GM12878 (cell line): Measurements from ENCODE around the gene MBD2. TPM values are rescaled to one million over a fixed set of nuclear protein-coding genes. Genes with fewer than 3 reads are reported as not detected.

ENCODE experiments used
- ATAC-seq: fragments of 200-7000 bp; cut with Tn5 transposase; 3 replicates; pipeline ENCODE4 v1.9.1; 2020; ENCODE audit warnings: mild to moderate bottlenecking, moderate library complexity
- BruUV-seq: library from RNA; stranded (reverse); fragments of 400-500 nt; replicated peaks from 2 replicates; lab custom pipeline; 2021; lab: Mats Ljungman, UMichigan
- CTCF ChIA-PET: fragments of 300-600 bp; sonication (Branson Sonifier 250); formaldehyde crosslinking; extraction: SDS; loops from one replicate; lab custom pipeline; 2021; ENCODE audit warnings: inconsistent platforms; lab: Yijun Ruan, JAX
- POLR2A ChIA-PET: fragments of 350-600 bp; formaldehyde crosslinking; extraction: SDS; loops from one replicate; lab custom pipeline; 2021; ENCODE audit warnings: inconsistent platforms; lab: Charles Lee
- RAD21 ChIA-PET: fragments of 300-600 bp; sonication (Branson Sonifier 250); formaldehyde crosslinking; loops from one replicate; lab custom pipeline; 2023; ENCODE audit warnings: antibody characterized with exemption; ENCODE audit not compliant: unreplicated experiment; lab: Charles Lee
- SMC1A ChIA-PET: fragments of 300-600 bp; sonication (Branson Sonifier 250); formaldehyde crosslinking; loops from one replicate; lab custom pipeline; 2023; ENCODE audit not compliant: unreplicated experiment, uncharacterized antibody; lab: Charles Lee
- DNase-seq: peaks from one replicate; pipeline ENCODE4 v3.0.0-alpha.2; 2011; ENCODE audit warnings: low read depth, low spot score
- FAIRE-seq: peaks from 3 replicates; lab custom pipeline; 2011; peaks lifted over from hg19 to GRCh38; lab: Jason Lieb, UNC
- H2AFZ ChIP-seq: 2 replicates; pipeline ENCODE4 v1.6.0; 2011; ENCODE audit warnings: low read depth, low read length, control low read depth; ENCODE audit not compliant: control insufficient read depth
- H3K27ac ChIP-seq: 2 replicates; pipeline ENCODE4 v1.5.1; 2011; ENCODE audit warnings: control low read depth; ENCODE audit not compliant: control insufficient read depth, insufficient read depth
- H3K27me3 ChIP-seq, 2 experiments: replicated peaks in 1 of 2; 2 replicates each; pipeline versions ENCODE4 v1.6.0 to v1.6.1; 2011; ENCODE audit warnings: low read length in 1 of 2; ENCODE audit not compliant: control insufficient read depth in 2 of 2, insufficient read depth in 2 of 2
- H3K36me3 ChIP-seq, 2 experiments: 2 replicates each; pipeline ENCODE4 v1.5.1; 2011; ENCODE audit warnings: low read length in 1 of 2; ENCODE audit not compliant: control insufficient read depth in 2 of 2, insufficient read depth in 2 of 2
- H3K4me1 ChIP-seq: 2 replicates; pipeline ENCODE4 v1.6.1; 2011; ENCODE audit warnings: mild to moderate bottlenecking, low read length, moderate library complexity, mixed read lengths; ENCODE audit not compliant: control insufficient read depth, insufficient read depth
- H3K4me2 ChIP-seq: 2 replicates; pipeline ENCODE4 v1.6.0; 2011; ENCODE audit warnings: control low read depth; ENCODE audit not compliant: control insufficient read depth, insufficient read depth
- H3K4me3 ChIP-seq: fragments of 200-600 bp; sonication (generic); 2 replicates; pipeline ENCODE4 v1.5.1; 2016
- H3K79me2 ChIP-seq: 2 replicates; pipeline ENCODE4 v1.6.0; 2011; ENCODE audit warnings: low read length; ENCODE audit not compliant: control insufficient read depth, insufficient read depth
- H3K9ac ChIP-seq: 2 replicates; pipeline ENCODE4 v1.8.0; 2011; ENCODE audit warnings: low read length, control low read depth, mixed read lengths; ENCODE audit not compliant: control insufficient read depth, insufficient read depth
- H3K9me3 ChIP-seq: replicated peaks from 3 replicates; pipeline ENCODE4 v1.5.1; 2011; ENCODE audit warnings: mild to moderate bottlenecking, low read length; ENCODE audit not compliant: control insufficient read depth, insufficient read depth
- H4K20me1 ChIP-seq: 2 replicates; pipeline ENCODE4 v1.6.0; 2011; ENCODE audit not compliant: control insufficient read depth, insufficient read depth
- FOXM1 ChIP-seq: IDR thresholded peaks from 2 replicates; pipeline ENCODE4 v1.6.1; 2012; ENCODE audit warnings: low read depth, mild to moderate bottlenecking, inconsistent platforms, low read length, moderate library complexity
- HCFC1 ChIP-seq: fragments of 150-350 bp; IDR thresholded peaks from 2 replicates; pipeline ENCODE4 v1.6.1; 2014; ENCODE audit warnings: low read length
- HDAC6 ChIP-seq: fragments of 200-600 bp; sonication (generic); IDR thresholded peaks from one replicate; pipeline ENCODE4 v1.8.0; 2017; ENCODE audit warnings: antibody characterized with exemption; ENCODE audit not compliant: unreplicated experiment
- KLF5 ChIP-seq: fragments of 450-650 bp; IDR thresholded peaks from 2 replicates; pipeline ENCODE4 v1.6.1; 2014; ENCODE audit warnings: mild to moderate bottlenecking; ENCODE audit not compliant: partially characterized antibody
- NFIC ChIP-seq: IDR thresholded peaks from 2 replicates; pipeline ENCODE4 v1.6.1; 2012; ENCODE audit warnings: low read depth, mild to moderate bottlenecking, inconsistent platforms, low read length, moderate library complexity
- RBBP5 ChIP-seq: fragments of 200-600 bp; sonication (generic); conservative IDR thresholded peaks from 2 replicates; pipeline ENCODE4 v1.6.1; 2016
- RUNX3 ChIP-seq: IDR thresholded peaks from 2 replicates; pipeline ENCODE4 v1.6.1; 2012; ENCODE audit warnings: low read length, inconsistent platforms
- SRF ChIP-seq, 2 experiments: IDR thresholded peaks; 2 replicates each; pipeline ENCODE4 v1.6.1; 2011; ENCODE audit warnings: low read depth in 2 of 2, low read length in 2 of 2, mild to moderate bottlenecking in 1 of 2, moderate library complexity in 1 of 2
- WGBS: methylation state at CpG from one replicate; pipeline ENCODE4 v1.1.6; 2016; ENCODE audit warnings: low lambda C conversion rate; ENCODE audit not compliant: insufficient replicate concordance, insufficient coverage; ENCODE audit errors: missing lambda C conversion rate; 5-methylcytosine and 5-hydroxymethylcytosine counted together
- in situ Hi-C: fragments of 300-500 bp; cut with MboI; formaldehyde crosslinking; loops from 9 replicates; pipeline ENCODE4 v1.14.3; 2018; ENCODE audit warnings: mixed read lengths
- intact Hi-C: fragments of 100-400 bp; cut with micrococcal nuclease; formaldehyde crosslinking; loops from one replicate; pipeline ENCODE4 v1.14.2; 2022; ENCODE audit not compliant: unreplicated experiment
- polyA plus RNA-seq, 11 experiments: library from polyadenylated mRNA; depleted of rRNA in 4 of 11; unstranded in 6 of 11; stranded (reverse) in 5 of 11; fragments of >200 nt; fragmentation: Nextera tagmentation in 4 of 11; fragmentation: Illumina TruSeq in 1 of 11; extraction: Ambion mirVana in 4 of 11; extraction: Trizol in 1 of 11; gene quantifications; 1 replicate in 1 of 11; 2 replicates in 10 of 11; pipeline versions ENCODE4 v1.2.1 to v1.2.3, GENCODE V29; 2011 to 2016; ENCODE audit warnings: inconsistent platforms in 2 of 11, missing spikeins in 2 of 11, low read depth in 1 of 11
- total RNA-seq, 4 experiments: library from RNA; depleted of rRNA in 3 of 4; stranded (reverse); fragments of >200 nt in 3 of 4; fragmentation: Illumina TruSeq in 1 of 4; extraction: Trizol in 1 of 4; gene quantifications; 2 replicates each; pipeline versions ENCODE4 v1.2.1 to v1.2.3, GENCODE V29; 2013 to 2021
- TF ChIP-seq, protein P1 (sequence below): fragments of 450-650 bp; IDR thresholded peaks from 2 replicates; pipeline ENCODE4 v1.6.1; 2017; ENCODE audit warnings: mild to moderate bottlenecking, moderate library complexity
- TF ChIP-seq, protein P2 (sequence below): fragments of 450-650 bp; IDR thresholded peaks from 2 replicates; pipeline ENCODE4 v1.6.1; 2014; ENCODE audit warnings: mild to moderate bottlenecking

The MBD2 gene
- total and polyA plus RNA-seq, 10 of the 15 experiments (the other 5 are each of a cell fraction or from before 2014, with no cell fraction given): 24.1 to 276 (median 57.9) TPM

DNA sequence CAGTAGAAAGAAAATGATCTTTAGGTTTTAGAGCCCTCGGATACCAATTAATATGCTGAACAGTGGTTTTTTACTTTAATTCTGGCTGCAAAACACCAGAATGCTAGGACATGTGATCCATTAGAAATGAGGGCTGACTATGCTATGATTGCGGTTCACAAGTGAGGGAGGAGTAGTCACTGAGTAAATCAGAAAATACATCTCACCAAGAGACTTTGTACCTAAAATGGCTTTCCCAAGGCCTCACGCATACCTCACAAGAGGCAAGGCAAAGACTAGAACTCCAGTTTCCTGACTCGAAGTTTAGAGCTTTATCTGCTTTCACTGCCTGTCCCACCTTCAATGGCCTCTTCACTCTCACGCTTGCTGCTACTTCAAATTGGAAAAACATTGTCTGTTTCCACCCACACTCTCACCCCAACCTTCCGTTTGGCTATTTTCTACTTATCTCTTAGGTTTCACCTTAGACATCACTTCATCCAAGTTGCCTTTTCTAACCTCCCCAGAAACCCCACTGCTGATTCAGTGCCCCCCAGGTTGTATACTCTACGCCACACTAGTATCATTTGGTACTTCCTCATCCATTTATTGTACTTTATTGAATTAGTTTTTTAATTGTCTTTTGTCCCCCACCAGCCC is 5.1 kb upstream of the MBD2 start:
- BruUV-seq: no TSS peak
- intact Hi-C loops: loop anchor here (10.0 kb wide), 1 partner anchor 1085 kb away; no protein-coding TSS in a partner anchor
- in situ Hi-C loops: loop anchor here (10.0 kb wide), 1 partner anchor 125 kb away; the partner anchor contains the start of genes C18orf54 and STARD6

DNA sequence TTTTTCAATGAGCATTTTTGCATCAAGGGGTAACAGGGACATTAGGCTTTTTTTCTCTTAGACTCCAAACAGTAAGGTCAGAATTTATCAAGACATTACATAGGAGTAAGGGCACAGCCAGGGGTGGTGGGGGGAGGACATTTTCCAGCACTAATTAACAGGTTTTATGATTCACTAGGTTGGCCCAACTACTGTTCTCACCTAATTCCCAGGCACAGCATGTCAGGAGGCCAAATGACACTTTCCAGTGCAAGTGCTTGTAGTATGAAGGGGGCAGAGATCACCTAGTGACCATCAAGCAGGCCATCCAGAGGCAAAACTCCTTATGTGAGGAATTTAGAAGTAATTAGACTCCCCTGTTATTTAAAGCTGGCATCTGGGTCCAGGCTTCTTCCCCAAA is 3.9 kb upstream of the MBD2 start:
- ChIA-PET CTCF (interaction anchor here (1.2 to 4.4 kb wide), 2 partner anchors 21 to 42 kb away, joined by 3 to 50 read pairs; partner anchors contain the start of gene POLI), RAD21 (no interaction called here), SMC1A (interaction anchor here (1.6 to 13.3 kb wide), 2 partner anchors 11 to 39 kb away, joined by 4 to 219 read pairs; partner anchors contain the start of gene POLI), POLR2A (interaction anchor here (0.9 kb wide), 1 partner anchor 12 kb away, joined by 3 read pairs; no protein-coding TSS in a partner anchor)
- Histone ChIP-seq H2AFZ (no peak overlapping the region), H3K36me3 (no peaks in the 10 kb centered on the region), H4K20me1 (no peaks in the 10 kb centered on the region), H3K4me1 (no peaks in the 10 kb centered on the region), H3K4me3 (no peak overlapping the region), H3K9me3 (no peaks in the 10 kb centered on the region), H3K4me2 (no peak overlapping the region), H3K27me3 (no peaks in the 10 kb centered on the region), H3K79me2 (peaks cover 12% of the 10 kb centered on the region), H3K27ac (no peak overlapping the region), H3K9ac (no peak overlapping the region)
- in situ Hi-C loops: loop anchor here (10.0 kb wide), 1 partner anchor 126 kb away; the partner anchor contains the start of genes C18orf54 and STARD6
- TF ChIP-seq, protein P1, sequence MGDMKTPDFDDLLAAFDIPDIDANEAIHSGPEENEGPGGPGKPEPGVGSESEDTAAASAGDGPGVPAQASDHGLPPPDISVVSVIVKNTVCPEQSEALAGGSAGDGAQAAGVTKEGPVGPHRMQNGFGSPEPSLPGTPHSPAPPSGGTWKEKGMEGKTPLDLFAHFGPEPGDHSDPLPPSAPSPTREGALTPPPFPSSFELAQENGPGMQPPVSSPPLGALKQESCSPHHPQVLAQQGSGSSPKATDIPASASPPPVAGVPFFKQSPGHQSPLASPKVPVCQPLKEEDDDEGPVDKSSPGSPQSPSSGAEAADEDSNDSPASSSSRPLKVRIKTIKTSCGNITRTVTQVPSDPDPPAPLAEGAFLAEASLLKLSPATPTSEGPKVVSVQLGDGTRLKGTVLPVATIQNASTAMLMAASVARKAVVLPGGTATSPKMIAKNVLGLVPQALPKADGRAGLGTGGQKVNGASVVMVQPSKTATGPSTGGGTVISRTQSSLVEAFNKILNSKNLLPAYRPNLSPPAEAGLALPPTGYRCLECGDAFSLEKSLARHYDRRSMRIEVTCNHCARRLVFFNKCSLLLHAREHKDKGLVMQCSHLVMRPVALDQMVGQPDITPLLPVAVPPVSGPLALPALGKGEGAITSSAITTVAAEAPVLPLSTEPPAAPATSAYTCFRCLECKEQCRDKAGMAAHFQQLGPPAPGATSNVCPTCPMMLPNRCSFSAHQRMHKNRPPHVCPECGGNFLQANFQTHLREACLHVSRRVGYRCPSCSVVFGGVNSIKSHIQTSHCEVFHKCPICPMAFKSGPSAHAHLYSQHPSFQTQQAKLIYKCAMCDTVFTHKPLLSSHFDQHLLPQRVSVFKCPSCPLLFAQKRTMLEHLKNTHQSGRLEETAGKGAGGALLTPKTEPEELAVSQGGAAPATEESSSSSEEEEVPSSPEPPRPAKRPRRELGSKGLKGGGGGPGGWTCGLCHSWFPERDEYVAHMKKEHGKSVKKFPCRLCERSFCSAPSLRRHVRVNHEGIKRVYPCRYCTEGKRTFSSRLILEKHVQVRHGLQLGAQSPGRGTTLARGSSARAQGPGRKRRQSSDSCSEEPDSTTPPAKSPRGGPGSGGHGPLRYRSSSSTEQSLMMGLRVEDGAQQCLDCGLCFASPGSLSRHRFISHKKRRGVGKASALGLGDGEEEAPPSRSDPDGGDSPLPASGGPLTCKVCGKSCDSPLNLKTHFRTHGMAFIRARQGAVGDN: no peak
- TF ChIP-seq, protein P2, sequence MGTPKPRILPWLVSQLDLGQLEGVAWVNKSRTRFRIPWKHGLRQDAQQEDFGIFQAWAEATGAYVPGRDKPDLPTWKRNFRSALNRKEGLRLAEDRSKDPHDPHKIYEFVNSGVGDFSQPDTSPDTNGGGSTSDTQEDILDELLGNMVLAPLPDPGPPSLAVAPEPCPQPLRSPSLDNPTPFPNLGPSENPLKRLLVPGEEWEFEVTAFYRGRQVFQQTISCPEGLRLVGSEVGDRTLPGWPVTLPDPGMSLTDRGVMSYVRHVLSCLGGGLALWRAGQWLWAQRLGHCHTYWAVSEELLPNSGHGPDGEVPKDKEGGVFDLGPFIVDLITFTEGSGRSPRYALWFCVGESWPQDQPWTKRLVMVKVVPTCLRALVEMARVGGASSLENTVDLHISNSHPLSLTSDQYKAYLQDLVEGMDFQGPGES: no peak
- TF ChIP-seq SRF (IDR thresholded peaks at IDR 0.05; ENCODE audit: low read depth in 2 of 2, low read length in 2 of 2): no peak
- DNase-seq (no peak), ATAC-seq (no peak), FAIRE-seq (no peak)
- BruUV-seq: no TSS peak
- intact Hi-C loops: loop anchor here (10.0 kb wide), 1 partner anchor 1086 kb away; no protein-coding TSS in a partner anchor

More for the DNA sequence above, 5.1 kb upstream of the MBD2 start:
- ChIA-PET SMC1A (no interaction called here), CTCF (interaction anchor here (0.6 kb wide), 1 partner anchor 206 kb away, joined by 3 read pairs; no protein-coding TSS in a partner anchor), POLR2A (no interaction called here), RAD21 (no interaction called here)
- no peak overlapping the region for H3K27ac ChIP-seq
- H3K4me2 ChIP-seq: no peak overlapping the region
- H4K20me1 ChIP-seq: no peaks in the 10 kb centered on the region
- no peak overlapping the region for H2AFZ ChIP-seq
- no peak for ATAC-seq
- peak; percentile 56 for FAIRE-seq
- H3K4me3 ChIP-seq: no peak overlapping the region
- no peaks in the 10 kb centered on the region for H3K36me3 ChIP-seq
- no peak for DNase-seq
- no peaks in the 10 kb centered on the region for H3K9me3 ChIP-seq
- TF ChIP-seq RUNX3 (peak; percentile 41), HCFC1 (no peak), FOXM1 (peak; percentile 49; the same call in 1 of the 2 replicates), HDAC6 (no peak), RBBP5 (no peak), NFIC (0 out of 2 replicates have a peak, but pooled peaks have one; percentile 17), KLF5 (no peak)
- H3K9ac ChIP-seq: no peak overlapping the region
- 36% methylated on average over 7 of the region's 7 CpGs for WGBS
- H3K4me1 ChIP-seq: no peaks in the 10 kb centered on the region
- no peaks in the 10 kb centered on the region for H3K27me3 ChIP-seq
- peaks cover 3% of the 10 kb centered on the region; the same call in 1 of the 2 replicates for H3K79me2 ChIP-seq
